ENCODE data around the gene SEPTIN8. TPM values are rescaled to one million over a fixed set of nuclear protein-coding genes. Genes with fewer than 3 reads are reported as not detected.

SEPTIN8 gene
- total RNA-seq, 4 donors from 2014 or later = 5.2 to 7.9 (median 6.8) TPM

GRCh38 chr5:132742626-132743025, 34.4 kb downstream of the SEPTIN8 start:
- TF ChIP-seq POLR2A (IDR thresholded peaks at IDR 0.05) (no peak), CTCF (IDR thresholded peaks at IDR 0.05 in 4 of 5, conservative IDR thresholded peaks at IDR 0.05 in 1 of 5) (no peak)
- Histone ChIP-seq H3K27ac (no peak overlapping the region), H3K27me3 (peaks cover 28 to 33% (median 31%) of the 10 kb centered on the region in 3 donors), H3K4me3 (no peak overlapping the region), H3K36me3 (no peaks in the 10 kb centered on the region), H3K9me3 (no peaks in the 10 kb centered on the region), H3K4me1 (no peaks in the 10 kb centered on the region)
- no peak for ATAC-seq
- in situ Hi-C loops (cut with MboI; ENCODE audit: low sequenced_read_pairs in 4 of 4) = loop anchor here in 1 of 4 donors (10.0 kb wide), 1 partner anchor 82 kb away; no protein-coding TSS in a partner anchor
- DNase-seq = no peak
- intact Hi-C loops (cut with DNase I; ENCODE audit: low total_unique reads) = no loop called here

GRCh38 chr5:132742158-132742557, 34.9 kb downstream of the SEPTIN8 start:
- in situ Hi-C loops (cut with MboI; ENCODE audit: low sequenced_read_pairs in 4 of 4) = loop anchor here in 1 of 4 donors (10.0 kb wide), 1 partner anchor 83 kb away; no protein-coding TSS in a partner anchor
- no peak overlapping the region for H3K27ac ChIP-seq
- no peak for DNase-seq
- no peak for ATAC-seq
- H3K36me3 ChIP-seq = no peaks in the 10 kb centered on the region
- H3K4me3 ChIP-seq = no peak overlapping the region
- intact Hi-C loops (cut with DNase I; ENCODE audit: low total_unique reads) = no loop called here
- no peaks in the 10 kb centered on the region for H3K4me1 ChIP-seq
- no peaks in the 10 kb centered on the region for H3K9me3 ChIP-seq
- peaks cover 25 to 30% (median 26%) of the 10 kb centered on the region in 3 donors for H3K27me3 ChIP-seq
- TF ChIP-seq POLR2A (IDR thresholded peaks at IDR 0.05) = no peak

- Histone ChIP-seq H3K36me3 (no peaks in the 10 kb centered on the region), H3K4me1 (peaks cover 5 to 7% of the 10 kb centered on the region in 2 donors), H3K4me3 (no peak overlapping the region), H3K9me3 (no peaks in the 10 kb centered on the region), H3K27ac (no peak overlapping the region), H3K27me3 (peaks cover 2 to 6% (median 4%) of the 10 kb centered on the region in 3 donors)
- in situ Hi-C loops (cut with MboI; ENCODE audit: low sequenced_read_pairs in 4 of 4) (no loop called here), intact Hi-C loops (cut with DNase I; ENCODE audit: low total_unique reads) (loop anchor here (5.0 kb wide), 2 partner anchors 38 to 83 kb away; partner anchors contain the start of gene SEPTIN8)
- DNase-seq (no peak), ATAC-seq (no peak)
- TF ChIP-seq POLR2A (IDR thresholded peaks at IDR 0.05) (no peak), CTCF (IDR thresholded peaks at IDR 0.05 in 4 of 5, conservative IDR thresholded peaks at IDR 0.05 in 1 of 5) (no peak)
These were observed 37.8 kb downstream of the SEPTIN8 start for GRCh38 chr5:132739232-132739631.

GRCh38 chr5:132737982-132738681, 38.9 kb downstream of the SEPTIN8 start:
- ATAC-seq (no peak), DNase-seq (no peak)
- Histone ChIP-seq H3K27me3 (peaks cover 0 to 4% (median 0%) of the 10 kb centered on the region in 3 donors), H3K4me3 (peak overlapping the region; percentile 74 to 89 (median 86)), H3K36me3 (no peaks in the 10 kb centered on the region), H3K4me1 (peaks cover 5 to 7% of the 10 kb centered on the region in 2 donors), H3K27ac (peak overlapping the region in 1 of 4 donors; percentile 65), H3K9me3 (no peaks in the 10 kb centered on the region)
- intact Hi-C loops (cut with DNase I; ENCODE audit: low total_unique reads) (loop anchor here (5.0 kb wide), 2 partner anchors 39 to 84 kb away; partner anchors contain the start of gene SEPTIN8), in situ Hi-C loops (cut with MboI; ENCODE audit: low sequenced_read_pairs in 4 of 4) (no loop called here)
- TF ChIP-seq CTCF (IDR thresholded peaks at IDR 0.05 in 4 of 5, conservative IDR thresholded peaks at IDR 0.05 in 1 of 5) (no peak), POLR2A (IDR thresholded peaks at IDR 0.05) (no peak)
